Endothelial cell of umbilical vein (primary cell): ENCODE results near the gene DPP6. TPM values are rescaled to one million over a fixed set of nuclear protein-coding genes. Genes with fewer than 3 reads are reported as not detected.

Experiments used
- BruUV-seq: library from RNA; stranded (reverse); fragments of 400-500 nt; replicated peaks from 2 replicates; lab custom pipeline; 2021; lab: Mats Ljungman, UMichigan
- CTCF ChIA-PET: fragments of 300-600, 350-600 bp; sonication (Branson Sonifier 250); formaldehyde crosslinking; loops from one replicate; lab custom pipeline; 2021; ENCODE audit warnings: antibody characterized with exemption, inconsistent platforms; lab: Charles Lee
- POLR2A ChIA-PET: fragments of 300-600, 350-600 bp; sonication (Branson Sonifier 250); formaldehyde crosslinking; loops from one replicate; lab custom pipeline; 2021; ENCODE audit warnings: antibody characterized with exemption, inconsistent platforms; lab: Charles Lee
- DNase-seq: peaks from one replicate; pipeline ENCODE4 v3.0.0-alpha.2; 2011; ENCODE audit warnings: low read depth, low spot score
- FAIRE-seq: peaks from 2 replicates; lab custom pipeline; 2011; peaks lifted over from hg19 to GRCh38; lab: Jason Lieb, UNC
- H2AFZ ChIP-seq: 2 replicates; pipeline ENCODE4 v1.6.0; 2012; ENCODE audit warnings: low read depth, low read length, control low read depth, inconsistent platforms
- H3K27ac ChIP-seq: 2 replicates; pipeline ENCODE4 v1.5.1; 2011; ENCODE audit warnings: low read depth, mild to moderate bottlenecking, control low read depth, low read length, moderate library complexity; ENCODE audit not compliant: insufficient read depth
- H3K27me3 ChIP-seq, 2 experiments: 2 replicates each; pipeline versions ENCODE4 v1.6.0 to v1.6.1; 2011; ENCODE audit warnings: low read length in 2 of 2, mixed read lengths in 1 of 2; ENCODE audit not compliant: control insufficient read depth in 2 of 2, insufficient read depth in 2 of 2
- H3K36me3 ChIP-seq, 2 experiments: 2 replicates in 1 of 2; 3 replicates in 1 of 2; pipeline ENCODE4 v1.5.1; 2011; ENCODE audit warnings: low read length in 2 of 2, mild to moderate bottlenecking in 1 of 2, moderate library complexity in 1 of 2; ENCODE audit not compliant: control insufficient read depth in 2 of 2, insufficient read depth in 2 of 2; ENCODE audit errors: extremely low read depth in 1 of 2
- H3K4me1 ChIP-seq: 3 replicates; pipeline ENCODE4 v1.5.1; 2011; ENCODE audit warnings: mild to moderate bottlenecking, low read length; ENCODE audit not compliant: control insufficient read depth, insufficient read depth; ENCODE audit errors: extremely low read depth
- H3K4me2 ChIP-seq: 2 replicates; pipeline ENCODE4 v1.6.1; 2011; ENCODE audit warnings: low read length, control low read depth, mixed read lengths; ENCODE audit not compliant: insufficient read depth
- H3K4me3 ChIP-seq, 3 experiments: fragments of 200-600 bp in 1 of 3; sonication (generic), shearing (Covaris generic) in 1 of 3; replicated peaks in 1 of 3; 2 replicates each; pipeline ENCODE4 v1.5.1; 2011 to 2016; ENCODE audit warnings: control low read depth in 3 of 3, low read length in 3 of 3, mild to moderate bottlenecking in 2 of 3, inconsistent platforms in 1 of 3, low read depth in 1 of 3, moderate library complexity in 1 of 3; ENCODE audit not compliant: insufficient read depth in 1 of 3
- H3K79me2 ChIP-seq: 2 replicates; pipeline ENCODE4 v1.6.0; 2012; ENCODE audit warnings: low read length, inconsistent platforms; ENCODE audit not compliant: control insufficient read depth, insufficient read depth
- H3K9ac ChIP-seq: replicated peaks from 2 replicates; pipeline ENCODE3; 2011; ENCODE audit warnings: low read length, control low read depth; ENCODE audit not compliant: insufficient read depth; ENCODE audit errors: extremely low read depth
- H3K9me1 ChIP-seq: replicated peaks from 3 replicates; pipeline ENCODE4 v1.6.0; 2011; ENCODE audit warnings: mild to moderate bottlenecking, low read length; ENCODE audit not compliant: control insufficient read depth, insufficient read depth; ENCODE audit errors: extremely low read depth
- H3K9me3 ChIP-seq: replicated peaks from 2 replicates; pipeline ENCODE4 v1.5.1; 2012; ENCODE audit warnings: low read length, inconsistent platforms; ENCODE audit not compliant: control insufficient read depth, insufficient read depth
- H4K20me1 ChIP-seq: replicated peaks from 2 replicates; pipeline ENCODE3; 2011; ENCODE audit warnings: mild to moderate bottlenecking, low read length; ENCODE audit not compliant: control insufficient read depth, insufficient read depth; ENCODE audit errors: extremely low read depth
- CTCF ChIP-seq, 2 donors: IDR thresholded peaks; 1 replicate in 1 of 2; 2 replicates in 1 of 2; pipeline ENCODE4 v1.5.1; 2011; ENCODE audit warnings: low read length in 2 of 2, mild to moderate bottlenecking in 2 of 2, moderate library complexity in 2 of 2, control low read depth in 1 of 2, inconsistent platforms in 1 of 2, low read depth in 1 of 2; ENCODE audit not compliant: insufficient read depth in 1 of 2; ENCODE audit errors: extremely low read depth in 1 of 2
- EZH2 ChIP-seq: IDR thresholded peaks from 2 replicates; pipeline ENCODE4 v1.6.1; 2012; ENCODE audit warnings: borderline replicate concordance, low read depth, mild to moderate bottlenecking, moderate library complexity, low read length, inconsistent platforms; ENCODE audit not compliant: severe bottlenecking
- FOS ChIP-seq: IDR thresholded peaks from 2 replicates; pipeline ENCODE4 v1.6.1; 2011; ENCODE audit warnings: mild to moderate bottlenecking, low read length, moderate library complexity, borderline replicate concordance; ENCODE audit not compliant: insufficient read depth
- GATA2 ChIP-seq: IDR thresholded peaks from 2 replicates; pipeline ENCODE4 v1.7.0; 2011; ENCODE audit warnings: low read depth, mild to moderate bottlenecking, moderate library complexity, mixed read lengths, low read length; ENCODE audit not compliant: insufficient read length, insufficient read depth
- JUN ChIP-seq: IDR thresholded peaks from 2 replicates; pipeline ENCODE4 v1.6.1; 2011; ENCODE audit warnings: borderline replicate concordance, low read depth; ENCODE audit not compliant: insufficient read length, insufficient read depth
- MAX ChIP-seq: IDR thresholded peaks from 2 replicates; pipeline ENCODE4 v1.6.1; 2011; ENCODE audit not compliant: insufficient read depth, insufficient read length
- MYC ChIP-seq: IDR thresholded peaks from one replicate; pipeline ENCODE4 v1.6.1; 2011; ENCODE audit warnings: mild to moderate bottlenecking, low read depth, low read length
- POLR2A ChIP-seq: IDR thresholded peaks from 2 replicates; pipeline ENCODE4 v1.6.1; 2012; ENCODE audit warnings: low read depth, mild to moderate bottlenecking, control low read depth, low read length
- POLR2AphosphoS5 ChIP-seq: IDR thresholded peaks from 2 replicates; pipeline ENCODE4 v1.6.1; 2012; ENCODE audit warnings: low read depth, mild to moderate bottlenecking, control low read depth, low read length, moderate library complexity; ENCODE audit not compliant: insufficient read depth
- dilution Hi-C: fragments of 300-500 bp; cut with MboI; formaldehyde crosslinking; loops from one replicate; pipeline ENCODE4 v1.15.0; 2019; ENCODE audit warnings: low sequenced_read_pairs; ENCODE audit not compliant: extremely low pct_ligation_motif_present
- intact Hi-C: fragments of 100-400 bp; cut with micrococcal nuclease; formaldehyde crosslinking; loops from one replicate; pipeline ENCODE4 v1.10.0; 2022
- polyA plus RNA-seq, 4 experiments: library from polyadenylated mRNA; depleted of rRNA in 3 of 4; stranded (reverse) in 3 of 4; unstranded in 1 of 4; fragments of >200 nt; gene quantifications; 2 replicates each; pipeline versions ENCODE4 v1.2.1 to v1.2.3, GENCODE V29; 2011 to 2012; ENCODE audit warnings: missing spikeins in 1 of 4
- total RNA-seq: library from RNA; stranded (reverse); gene quantifications from 2 replicates; pipeline ENCODE4 v1.2.3, GENCODE V29; 2021

DPP6 gene
- total and polyA plus RNA-seq, 2 donors (not counting 3 experiments of a cell fraction or from before 2014, with no cell fraction given) = not detected

- H3K9me3 ChIP-seq = peaks cover 2% of the 10 kb centered on the region
- dilution Hi-C loops (no loop called here), intact Hi-C loops (no loop called here)
- no TSS peak for BruUV-seq
- H3K27ac ChIP-seq = no peak overlapping the region
- no peaks in the 10 kb centered on the region for H3K9me1 ChIP-seq
- no peaks in the 10 kb centered on the region for H4K20me1 ChIP-seq
- no peak overlapping the region for H3K9ac ChIP-seq
- no peak overlapping the region for H3K4me3 ChIP-seq
- no peaks in the 10 kb centered on the region for H3K27me3 ChIP-seq
- CTCF ChIA-PET = no interaction called here
- H3K4me2 ChIP-seq = no peak overlapping the region
- TF ChIP-seq JUN (no peak), FOS (no peak), EZH2 (no peak), MYC (no peak), POLR2A (no peak)
- POLR2A ChIA-PET = no interaction called here
- FAIRE-seq (no peak), DNase-seq (no peak)
- H2AFZ ChIP-seq = no peak overlapping the region
- H3K4me1 ChIP-seq = no peaks in the 10 kb centered on the region
- H3K79me2 ChIP-seq = no peaks in the 10 kb centered on the region
- H3K36me3 ChIP-seq = no peaks in the 10 kb centered on the region
Observed at GRCh38 chr7:154867068-154867467, 814.9 kb downstream of the DPP6 start.

- Histone ChIP-seq H3K79me2 (no peaks in the 10 kb centered on the region), H3K27me3 (no peaks in the 10 kb centered on the region), H2AFZ (no peak overlapping the region), H3K36me3 (no peaks in the 10 kb centered on the region), H3K9me3 (peaks cover 2% of the 10 kb centered on the region), H3K4me1 (no peaks in the 10 kb centered on the region), H4K20me1 (no peaks in the 10 kb centered on the region), H3K4me2 (no peak overlapping the region), H3K9me1 (no peaks in the 10 kb centered on the region), H3K4me3 (no peak overlapping the region), H3K9ac (no peak overlapping the region), H3K27ac (no peak overlapping the region)
- intact Hi-C loops = no loop called here
- dilution Hi-C loops = no loop called here
- no peak for DNase-seq
- no TSS peak for BruUV-seq
- POLR2A ChIA-PET = no interaction called here
- TF ChIP-seq POLR2AphosphoS5 (no peak), MAX (no peak), JUN (no peak), CTCF (IDR thresholded peaks at IDR 0.05; ENCODE audit: extremely low read depth in 1 of 2, insufficient read depth in 1 of 2, low read depth in 1 of 2, low read length in 2 of 2) (no peak), GATA2 (no peak), POLR2A (no peak), FOS (no peak), MYC (no peak)
- FAIRE-seq = no peak
- CTCF ChIA-PET = no interaction called here
Observed at GRCh38 chr7:154868921-154869320, 816.7 kb downstream of the DPP6 start.
